Putamen (tissue), 1 donor: Measurements from ENCODE around the gene LAMA3.
A peak's percentile ranks its signal among the peaks of the same experiment; 100 is the strongest.

Experiments used
- DNase-seq: peaks from one replicate; pipeline ENCODE4 v3.0.0-alpha.2; 2016; ENCODE audit warnings: low spot score

LAMA3 gene

DNA sequence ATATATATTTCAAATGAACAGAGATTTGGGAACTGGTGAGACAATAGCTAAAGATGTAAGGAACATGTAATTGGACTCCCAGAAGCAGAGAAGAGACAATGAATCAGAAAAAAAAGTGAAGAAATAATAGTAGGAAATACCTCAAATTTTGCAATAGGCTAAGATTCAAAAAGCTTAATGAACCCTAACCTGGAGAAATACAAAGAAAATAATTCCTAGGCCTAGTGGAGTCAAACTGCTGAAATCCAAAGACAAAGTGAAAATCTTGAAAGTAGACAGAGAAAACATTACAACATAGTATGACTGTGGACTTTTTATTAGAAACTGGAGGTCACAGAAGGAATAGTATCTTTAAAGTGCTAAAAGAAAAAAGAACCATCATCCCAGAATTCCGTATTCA is 76.7 kb downstream of the LAMA3 start:
- DNase-seq: no peak

DNA sequence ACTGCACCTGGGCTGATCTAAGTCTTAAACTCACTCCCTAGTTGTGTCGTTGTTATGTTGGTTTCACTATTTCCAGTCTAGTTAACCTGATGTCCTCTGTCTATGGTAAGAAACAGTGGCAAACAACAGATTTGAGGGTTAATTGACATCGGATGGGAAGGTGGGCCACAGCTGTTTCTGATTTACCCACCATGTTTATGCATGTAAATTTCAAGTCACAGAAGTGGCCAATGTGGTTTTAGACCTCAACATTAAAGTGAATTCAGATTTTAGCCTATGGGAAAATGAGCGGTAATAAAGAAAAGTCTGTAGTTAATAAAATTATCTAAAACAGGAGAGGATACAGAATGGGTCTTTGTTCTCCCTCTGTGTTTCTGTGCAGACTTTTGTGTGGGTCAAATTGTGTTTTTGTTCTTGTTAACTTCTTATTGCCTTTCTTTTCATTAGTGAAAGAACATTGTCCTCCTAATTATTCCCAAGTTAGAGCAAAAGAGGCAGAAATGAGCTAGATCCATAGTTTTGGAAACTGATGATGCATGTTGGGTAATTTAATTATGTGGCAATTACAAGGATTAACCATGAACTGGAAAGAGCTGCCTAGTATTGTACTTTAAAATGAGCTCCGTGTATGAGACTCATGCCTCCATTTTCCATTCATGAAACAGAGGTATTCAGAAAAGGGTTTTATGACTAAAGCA is 83.2 kb downstream of the LAMA3 start:
- no peak for DNase-seq

- DNase-seq: no peak
Observed at GRCh38 chr18:23776306-23776705, 87.1 kb downstream of the LAMA3 start.

GRCh38 chr18:23778828-23779227 is 89.6 kb downstream of the LAMA3 start:
- DNase-seq: no peak

- no peak for DNase-seq
Observed at GRCh38 chr18:23779696-23780303, 90.5 kb downstream of the LAMA3 start.

GRCh38 chr18:23784832-23785245 is 95.6 kb downstream of the LAMA3 start:
- DNase-seq: no peak

DNA sequence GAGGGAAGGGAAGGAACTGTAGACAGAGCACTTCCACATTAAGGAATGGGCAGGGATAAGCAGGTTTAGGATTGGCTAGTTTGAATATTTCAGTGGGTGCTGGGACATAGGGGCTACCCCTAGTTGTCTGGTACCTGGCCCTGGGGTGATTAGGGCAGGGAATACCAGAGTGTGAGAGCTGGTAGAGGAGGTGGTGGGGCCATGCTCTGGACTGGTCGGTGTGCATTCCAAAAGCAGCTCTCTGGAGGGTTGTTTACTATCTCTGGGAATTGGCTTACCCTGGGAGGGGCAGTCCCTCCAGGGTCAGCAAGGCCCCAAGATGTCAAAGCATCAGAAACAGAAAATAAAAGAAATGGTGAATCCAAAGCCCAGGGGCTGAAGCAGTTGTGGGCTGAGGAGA is 103.8 kb downstream of the LAMA3 start:
- no peak for DNase-seq

DNA sequence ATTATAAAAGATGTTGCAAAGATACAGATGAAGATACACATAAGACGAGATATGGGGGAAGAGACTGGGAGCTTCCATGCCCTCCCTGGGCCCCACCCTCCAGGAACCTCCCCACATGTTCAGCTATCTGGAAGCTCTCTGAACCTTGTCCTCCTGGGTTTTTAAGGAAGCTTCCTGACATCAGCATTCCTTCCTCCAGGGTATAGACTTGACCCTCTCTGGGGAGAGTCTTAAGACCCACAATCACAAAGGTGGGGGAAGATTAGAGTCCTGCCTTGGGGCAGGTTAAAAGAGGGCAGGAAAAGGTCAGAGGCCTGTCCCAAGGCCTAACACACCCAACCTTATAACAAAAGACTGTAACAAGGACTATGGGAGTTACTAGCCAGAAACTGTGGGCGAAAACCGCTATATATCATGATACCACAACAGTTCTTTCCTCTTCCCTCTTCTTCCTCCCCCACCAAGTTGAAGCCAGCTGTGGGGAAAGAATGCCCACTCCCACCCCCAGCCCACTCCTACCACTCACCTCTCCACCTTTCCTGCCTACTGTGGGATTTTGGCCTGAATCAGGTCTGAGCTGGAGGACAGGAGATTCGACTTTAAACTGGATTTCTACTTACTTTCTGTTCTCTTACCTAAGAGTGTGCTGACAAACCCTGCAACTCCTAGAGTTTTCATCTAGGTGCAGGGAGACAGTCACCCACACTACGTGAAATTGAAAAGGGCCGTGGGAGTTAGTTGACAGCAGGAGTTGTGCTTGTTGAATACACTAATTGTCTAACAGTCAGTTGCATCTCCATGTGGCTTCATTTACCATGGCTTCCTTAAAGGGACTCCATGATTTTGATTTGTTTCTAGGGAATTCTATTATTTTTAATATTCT is 105.0 kb downstream of the LAMA3 start:
- peak; percentile 58 for DNase-seq

DNA sequence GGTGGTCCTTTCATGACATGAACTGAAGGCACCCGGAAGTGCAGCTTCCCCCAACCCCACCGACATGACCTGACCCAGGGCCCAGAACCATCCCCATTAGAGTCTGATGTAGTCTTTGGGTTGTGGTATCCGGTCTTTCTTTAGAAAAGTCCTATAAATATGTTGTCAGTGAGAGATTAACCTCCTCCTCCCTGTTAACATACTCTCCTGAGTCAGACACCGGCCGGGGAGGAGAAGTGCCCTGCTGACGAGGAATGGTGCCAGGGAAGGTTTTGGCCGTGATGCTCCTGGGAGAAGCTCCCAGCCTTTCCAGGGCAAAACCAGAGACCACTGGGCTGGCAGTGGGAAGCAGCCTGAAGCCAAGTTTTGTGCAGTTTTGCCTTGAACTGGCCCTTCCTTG is 109.0 kb downstream of the LAMA3 start:
- no peak for DNase-seq

GRCh38 chr18:23798824-23799223 is 109.6 kb downstream of the LAMA3 start:
- no peak for DNase-seq

- DNase-seq: no peak
Observed at GRCh38 chr18:23799540-23799939, 110.3 kb downstream of the LAMA3 start.

DNA sequence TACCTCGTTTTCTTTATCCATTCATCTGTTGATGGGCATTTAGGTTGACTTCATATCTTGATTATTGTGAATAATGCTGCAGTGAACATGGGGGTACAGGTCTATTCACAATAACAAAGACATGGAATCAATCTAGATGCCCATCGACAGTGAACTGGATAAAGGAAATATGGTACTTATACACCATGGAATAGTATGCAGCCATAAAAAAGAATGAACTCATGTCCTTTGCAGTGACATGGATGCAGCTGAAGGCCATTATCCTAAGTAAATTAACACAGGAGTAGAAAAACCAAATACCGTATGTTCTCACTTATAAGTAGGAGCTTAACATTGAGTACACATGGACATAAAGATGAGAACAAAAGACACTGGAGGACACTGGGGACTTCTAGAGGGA is 111.6 kb downstream of the LAMA3 start:
- DNase-seq: no peak

DNA sequence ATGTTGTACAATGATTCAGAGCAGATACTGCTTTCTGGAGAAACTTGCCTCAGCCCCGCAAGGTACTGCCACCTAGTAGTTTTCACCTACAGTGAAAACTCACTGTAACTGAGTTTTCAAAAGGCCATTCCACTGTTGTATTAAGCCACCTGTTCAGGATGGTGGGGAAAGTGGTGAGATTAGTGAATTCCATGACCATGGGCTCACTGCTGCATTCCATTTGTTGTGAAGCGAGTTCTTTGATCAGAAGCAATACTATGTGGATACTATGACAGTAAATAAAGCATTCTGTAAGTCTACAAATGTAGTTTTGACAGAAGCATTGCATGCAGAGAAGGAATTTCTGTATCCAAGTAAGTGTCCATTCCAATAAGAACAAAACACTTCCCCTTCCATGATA is 113.6 kb downstream of the LAMA3 start:
- DNase-seq: no peak

- no peak for DNase-seq
Observed at GRCh38 chr18:23803755-23804154, 114.5 kb downstream of the LAMA3 start.

DNA sequence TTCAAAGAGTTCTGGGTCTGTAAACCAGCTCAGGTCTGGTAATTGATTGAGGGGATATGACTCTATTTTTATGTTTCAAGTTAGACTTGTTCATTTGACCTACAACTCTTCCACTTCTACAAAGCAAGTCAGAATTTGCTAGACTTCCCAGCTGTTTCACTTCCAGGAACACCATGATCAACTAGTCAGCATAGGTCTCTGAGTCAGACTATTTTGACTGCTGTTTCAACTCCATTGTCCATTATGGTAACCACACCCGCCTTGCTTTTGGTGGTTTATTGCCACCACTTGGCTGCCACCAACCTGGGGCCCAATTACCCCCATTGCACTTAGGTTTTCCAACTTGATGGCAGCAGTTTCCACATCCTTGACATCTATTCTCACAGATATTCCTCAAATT is 116.6 kb downstream of the LAMA3 start:
- DNase-seq: no peak

- no peak for DNase-seq
Observed at GRCh38 chr18:23809415-23809814, 120.2 kb downstream of the LAMA3 start.

DNA sequence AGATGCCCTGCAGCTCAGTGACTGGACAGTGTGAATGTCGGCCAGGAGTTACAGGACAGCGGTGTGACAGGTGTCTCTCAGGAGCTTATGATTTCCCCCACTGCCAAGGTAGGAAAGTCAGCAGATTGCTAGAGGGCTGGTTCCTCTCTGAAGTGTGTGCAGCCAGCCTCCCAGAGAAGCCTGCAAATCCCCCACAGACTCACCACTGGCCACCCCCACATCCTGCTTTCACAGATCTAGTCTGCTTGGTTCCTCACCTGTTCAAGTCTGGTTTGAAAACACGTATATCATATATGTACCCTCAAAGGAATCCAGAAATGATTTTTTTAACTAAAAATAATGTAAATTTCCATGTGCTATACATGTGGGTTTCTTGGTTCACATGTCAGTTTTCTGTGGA is 121.1 kb downstream of the LAMA3 start:
- no peak for DNase-seq

DNA sequence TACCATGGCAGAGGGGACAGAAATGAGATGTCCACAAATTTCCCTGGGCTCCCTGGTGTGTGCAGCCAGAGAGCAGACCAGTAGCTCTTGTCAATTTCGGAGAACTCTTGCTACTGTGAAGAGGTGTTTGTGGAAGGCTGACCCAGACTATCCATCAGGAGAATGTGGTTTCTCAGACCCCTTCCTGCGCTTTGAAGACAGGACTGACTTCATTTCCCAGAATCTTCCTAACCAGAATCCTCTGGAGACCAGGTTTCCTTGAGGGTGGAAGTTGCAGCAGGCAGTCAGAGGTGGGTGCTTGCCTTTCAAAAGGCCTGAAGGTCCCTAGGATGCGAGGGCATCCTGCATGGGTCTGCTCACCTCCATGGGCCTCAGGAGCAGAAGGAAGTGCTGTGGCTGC is 121.9 kb downstream of the LAMA3 start:
- DNase-seq: no peak

- no peak for DNase-seq
Observed at GRCh38 chr18:23812546-23813440, 123.5 kb downstream of the LAMA3 start.

- DNase-seq: peak; percentile 45
Observed at GRCh38 chr18:23814991-23815614, 125.8 kb downstream of the LAMA3 start.

- no peak for DNase-seq
Observed at GRCh38 chr18:23816021-23816420, 126.8 kb downstream of the LAMA3 start.

GRCh38 chr18:23816740-23817139 is 127.5 kb downstream of the LAMA3 start:
- no peak for DNase-seq
